Spleen (tissue), 11 donors: Measurements from ENCODE around the gene CAPNS2. TPM values are rescaled to one million over a fixed set of nuclear protein-coding genes. Genes with fewer than 3 reads are reported as not detected.

Experiments used
- DNase-seq: peaks from one replicate; pipeline ENCODE4 v3.0.0-alpha.2; 2020
- H3K27ac ChIP-seq, 8 donors: fragments of 200-600 bp; sonication (generic) in 7 of 8; 1 replicate in 4 of 8; 2 replicates in 4 of 8; pipeline versions ENCODE4 v1.5.0 to v1.8.0; 2016 to 2021; ENCODE audit warnings: inconsistent platforms in 4 of 8, mild to moderate bottlenecking in 4 of 8, moderate library complexity in 1 of 8
- H3K27me3 ChIP-seq, 7 donors: fragments of 200-600 bp; sonication (generic) in 6 of 7; replicated peaks in 1 of 7; 1 replicate in 4 of 7; 2 replicates in 3 of 7; pipeline versions ENCODE4 v1.5.0 to v1.8.0; 2016 to 2021; ENCODE audit warnings: inconsistent platforms in 3 of 7, mild to moderate bottlenecking in 1 of 7
- H3K36me3 ChIP-seq, 6 donors: fragments of 200-600 bp; sonication (generic) in 5 of 6; 1 replicate in 4 of 6; 2 replicates in 2 of 6; pipeline versions ENCODE4 v1.5.0 to v1.8.0; 2016 to 2021; ENCODE audit warnings: inconsistent platforms in 2 of 6
- H3K4me1 ChIP-seq, 6 donors: fragments of 200-600 bp; sonication (generic) in 5 of 6; 1 replicate in 3 of 6; 2 replicates in 3 of 6; pipeline versions ENCODE4 v1.5.0 to v1.8.0; 2016 to 2021; ENCODE audit warnings: inconsistent platforms in 3 of 6
- H3K4me3 ChIP-seq, 8 donors: fragments of 200-600 bp; sonication (generic) in 7 of 8; 1 replicate in 4 of 8; 2 replicates in 4 of 8; pipeline versions ENCODE4 v1.5.0 to v1.8.0; 2016 to 2021; ENCODE audit warnings: inconsistent platforms in 4 of 8, mild to moderate bottlenecking in 4 of 8, moderate library complexity in 2 of 8
- H3K9me3 ChIP-seq, 8 donors: fragments of 200-600 bp; sonication (generic) in 7 of 8; 1 replicate in 4 of 8; 2 replicates in 4 of 8; pipeline versions ENCODE4 v1.5.0 to v1.8.0; 2016 to 2021; ENCODE audit warnings: inconsistent platforms in 4 of 8
- POLR2A ChIP-seq, 3 donors: fragments of 450-650 bp; IDR thresholded peaks; one replicate each; pipeline ENCODE4 v1.5.1; 2017; ENCODE audit warnings: antibody characterized with exemption in 3 of 3, mild to moderate bottlenecking in 1 of 3
- POLR2AphosphoS5 ChIP-seq, 3 donors: sonication (generic); formaldehyde crosslinking; IDR thresholded peaks; one replicate each; pipeline ENCODE4 v1.5.1; 2017; ENCODE audit warnings: antibody characterized with exemption in 3 of 3
- WGBS, 5 donors: extraction: QIAGEN DNeasy Blood & Tissue Kit in 3 of 5; methylation state at CpG; one replicate each; pipeline versions ENCODE4 v1.1.5 to v1.1.7; 2013 to 2018; 5-methylcytosine and 5-hydroxymethylcytosine counted together
- intact Hi-C: fragments of 100-400 bp; cut with DNase I; formaldehyde crosslinking; loops from one replicate; pipeline ENCODE4 v1.15.0; 2023; ENCODE audit warnings: low total_unique reads
- polyA plus RNA-seq, 3 donors: library from polyadenylated mRNA; stranded (reverse); fragments of 200-250 nt; gene quantifications; one replicate each; pipeline ENCODE4 v1.2.1, GENCODE V29; 2013
- total RNA-seq, 7 donors: library from RNA; depleted of rRNA in 3 of 7; stranded (reverse); fragments of >200 nt in 3 of 7; fragmentation: NEBNext Ultra II Directional in 4 of 7; extraction: Animal tissue kit (Norgen Biotek cat#: 25700) in 4 of 7; gene quantifications; one replicate each; pipeline versions ENCODE4 v1.1.0 to v1.2.1, GENCODE V29; 2016 to 2021
- TF ChIP-seq, protein P1 (sequence below), 11 experiments: fragments of 200-600 bp in 7 of 11; fragments of 450-650 bp in 4 of 11; sonication (generic) in 4 of 11; IDR thresholded peaks in 8 of 11; conservative IDR thresholded peaks in 3 of 11; 1 replicate in 7 of 11; 2 replicates in 4 of 11; pipeline versions ENCODE4 v1.4.0 to v1.8.0; 2016 to 2021; ENCODE audit warnings: antibody characterized with exemption in 11 of 11, inconsistent platforms in 4 of 11, mild to moderate bottlenecking in 1 of 11
- donor health status: healthy with polysubstance abuse.
- donor health status: DM: no; HTN: no; CAD: no; lungs with moderate emphysema.
- donor health status: DM: no; HTN: no; CAD: no.
- donor health status: Bipolar disorder and iron deficiency.
- donor health status: healthy.
- donor health status: DM: no; HTN: no; CAD: no.
- donor health status: DM: yes; HTN: yes; CAD: no.

CAPNS2 gene
- total and polyA plus RNA-seq, 10 donors: 0.09 to 3.9 (median 2.6) TPM; not detected in 4

DNA sequence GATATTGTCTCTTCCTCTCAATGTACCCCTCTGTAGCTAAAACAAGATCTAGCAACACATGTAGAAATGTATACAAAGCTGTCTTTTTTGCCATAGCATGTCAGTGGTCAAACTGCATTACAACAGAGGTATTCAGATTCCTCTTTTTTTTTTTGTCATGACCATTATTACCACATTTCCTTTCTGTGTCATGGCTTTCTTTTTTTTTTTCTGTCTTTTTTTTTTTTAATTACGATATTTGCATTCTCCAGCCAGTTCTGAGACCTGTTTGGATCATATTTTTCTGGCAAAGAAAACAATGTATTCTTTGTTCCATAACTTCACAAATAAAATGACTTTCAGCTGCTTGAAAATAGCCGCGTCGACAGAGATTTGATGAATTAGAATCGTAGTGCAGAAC, 27.4 kb upstream of the CAPNS2 start:
- intact Hi-C loops: no loop called here
- no peak overlapping the region for H3K4me3 ChIP-seq
- peaks cover 0 to 12% (median 0%) of the 10 kb centered on the region in 6 donors for H3K4me1 ChIP-seq
- H3K9me3 ChIP-seq: no peaks in the 10 kb centered on the region
- no peak for DNase-seq
- no peaks in the 10 kb centered on the region for H3K27me3 ChIP-seq
- peak overlapping the region in 6 of 8 donors; percentile 11 to 77 (median 60) for H3K27ac ChIP-seq
- WGBS, 5 donors: 54 to 68% (median 62%) methylated on average over 5 of the region's 5 CpGs
- peaks cover 0 to 25% (median 0%) of the 10 kb centered on the region in 6 donors for H3K36me3 ChIP-seq
- TF ChIP-seq, protein P1, sequence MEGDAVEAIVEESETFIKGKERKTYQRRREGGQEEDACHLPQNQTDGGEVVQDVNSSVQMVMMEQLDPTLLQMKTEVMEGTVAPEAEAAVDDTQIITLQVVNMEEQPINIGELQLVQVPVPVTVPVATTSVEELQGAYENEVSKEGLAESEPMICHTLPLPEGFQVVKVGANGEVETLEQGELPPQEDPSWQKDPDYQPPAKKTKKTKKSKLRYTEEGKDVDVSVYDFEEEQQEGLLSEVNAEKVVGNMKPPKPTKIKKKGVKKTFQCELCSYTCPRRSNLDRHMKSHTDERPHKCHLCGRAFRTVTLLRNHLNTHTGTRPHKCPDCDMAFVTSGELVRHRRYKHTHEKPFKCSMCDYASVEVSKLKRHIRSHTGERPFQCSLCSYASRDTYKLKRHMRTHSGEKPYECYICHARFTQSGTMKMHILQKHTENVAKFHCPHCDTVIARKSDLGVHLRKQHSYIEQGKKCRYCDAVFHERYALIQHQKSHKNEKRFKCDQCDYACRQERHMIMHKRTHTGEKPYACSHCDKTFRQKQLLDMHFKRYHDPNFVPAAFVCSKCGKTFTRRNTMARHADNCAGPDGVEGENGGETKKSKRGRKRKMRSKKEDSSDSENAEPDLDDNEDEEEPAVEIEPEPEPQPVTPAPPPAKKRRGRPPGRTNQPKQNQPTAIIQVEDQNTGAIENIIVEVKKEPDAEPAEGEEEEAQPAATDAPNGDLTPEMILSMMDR (IDR thresholded peaks at IDR 0.05 in 8 of 11, conservative IDR thresholded peaks at IDR 0.05 in 3 of 11): no peak
- TF ChIP-seq POLR2A (IDR thresholded peaks at IDR 0.05): no peak
- TF ChIP-seq POLR2AphosphoS5 (IDR thresholded peaks at IDR 0.05): no peak

GRCh38 chr16:55539488-55539887, 27.0 kb upstream of the CAPNS2 start:
- WGBS, 5 donors: 30 to 69% (median 48%) methylated on average over 1 of the region's 1 CpG
- Histone ChIP-seq H3K4me1 (peaks cover 0 to 12% (median 0%) of the 10 kb centered on the region in 6 donors), H3K9me3 (no peaks in the 10 kb centered on the region), H3K27ac (peak overlapping the region in 5 of 8 donors; percentile 48 to 77 (median 61)), H3K4me3 (no peak overlapping the region), H3K36me3 (peaks cover 0 to 30% (median 0%) of the 10 kb centered on the region in 6 donors), H3K27me3 (no peaks in the 10 kb centered on the region)
- intact Hi-C loops: no loop called here
- DNase-seq: no peak
- no peak for TF ChIP-seq POLR2A (IDR thresholded peaks at IDR 0.05)
- TF ChIP-seq, protein P1 (IDR thresholded peaks at IDR 0.05 in 8 of 11, conservative IDR thresholded peaks at IDR 0.05 in 3 of 11): no peak

- no peak for DNase-seq
- 90 to 100% (median 96%) methylated on average over 1 of the region's 1 CpG for WGBS, 5 donors
- intact Hi-C loops: no loop called here
Observed at GRCh38 chr16:55540221-55540620, 26.3 kb upstream of the CAPNS2 start.

GRCh38 chr16:55542459-55543082, 23.9 kb upstream of the CAPNS2 start:
- no peak for TF ChIP-seq POLR2A (IDR thresholded peaks at IDR 0.05)
- Histone ChIP-seq H3K4me3 (no peak overlapping the region), H3K27me3 (no peaks in the 10 kb centered on the region), H3K4me1 (peaks cover 0 to 12% (median 0%) of the 10 kb centered on the region in 6 donors), H3K9me3 (no peaks in the 10 kb centered on the region), H3K36me3 (peaks cover 0 to 52% (median 0%) of the 10 kb centered on the region in 6 donors), H3K27ac (no peak overlapping the region)
- DNase-seq: no peak
- intact Hi-C loops: no loop called here
- 88 to 97% (median 92%) methylated on average over 1 of the region's 1 CpG for WGBS, 5 donors

More at GRCh38 chr16:55540221-55540620, 26.3 kb upstream of the CAPNS2 start:
- Histone ChIP-seq H3K4me1 (peaks cover 0 to 12% (median 0%) of the 10 kb centered on the region in 6 donors), H3K27ac (no peak overlapping the region), H3K9me3 (no peaks in the 10 kb centered on the region), H3K27me3 (no peaks in the 10 kb centered on the region), H3K36me3 (peaks cover 0 to 35% (median 0%) of the 10 kb centered on the region in 6 donors), H3K4me3 (no peak overlapping the region)
- TF ChIP-seq POLR2A (IDR thresholded peaks at IDR 0.05) (no peak), POLR2AphosphoS5 (IDR thresholded peaks at IDR 0.05) (no peak)
- TF ChIP-seq, protein P1 (IDR thresholded peaks at IDR 0.05 in 8 of 11, conservative IDR thresholded peaks at IDR 0.05 in 3 of 11): no peak
